ENCODE results near the gene SLC25A38.

The SLC25A38 gene

DNA sequence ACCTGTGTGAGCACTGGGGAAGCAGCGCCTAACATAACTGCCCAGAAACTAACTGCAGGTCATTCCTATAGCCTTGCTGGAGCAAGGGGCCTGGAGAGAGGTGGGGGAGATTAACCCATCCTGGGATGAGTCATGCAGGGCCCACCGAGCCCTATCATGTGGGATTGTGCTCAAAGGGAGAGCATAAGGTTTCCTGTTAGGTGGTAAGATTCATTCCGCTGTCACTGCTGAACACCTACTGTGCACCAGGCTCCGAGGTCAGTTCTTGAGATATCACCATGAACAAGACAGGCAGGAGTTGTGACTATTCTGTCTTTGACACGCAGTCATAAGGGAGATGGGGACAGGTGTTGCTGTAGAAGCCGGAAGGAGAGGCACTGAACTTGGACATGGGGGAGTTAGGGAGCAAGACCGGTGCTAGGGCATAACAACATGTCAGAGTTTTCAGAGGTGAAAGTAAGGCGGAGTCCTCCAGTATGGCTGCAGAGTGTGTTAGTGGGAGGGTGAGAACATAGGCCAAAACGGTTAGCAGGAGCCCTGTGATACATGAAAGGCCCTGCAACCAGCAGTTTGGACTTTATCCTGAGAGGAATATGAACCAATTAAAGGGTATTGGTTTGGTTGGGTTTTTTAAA lies 2.4 kb downstream of the SLC25A38 start:
- no peak overlapping the region for H3K4me3 ChIP-seq (ENCODE audit: low read depth, low read length)
- no peak for TF ChIP-seq CTCF (conservative IDR thresholded peaks at IDR 0.05; ENCODE audit: low read depth, low read length)
- no peak for DNase-seq (ENCODE audit: low read depth)

DNA sequence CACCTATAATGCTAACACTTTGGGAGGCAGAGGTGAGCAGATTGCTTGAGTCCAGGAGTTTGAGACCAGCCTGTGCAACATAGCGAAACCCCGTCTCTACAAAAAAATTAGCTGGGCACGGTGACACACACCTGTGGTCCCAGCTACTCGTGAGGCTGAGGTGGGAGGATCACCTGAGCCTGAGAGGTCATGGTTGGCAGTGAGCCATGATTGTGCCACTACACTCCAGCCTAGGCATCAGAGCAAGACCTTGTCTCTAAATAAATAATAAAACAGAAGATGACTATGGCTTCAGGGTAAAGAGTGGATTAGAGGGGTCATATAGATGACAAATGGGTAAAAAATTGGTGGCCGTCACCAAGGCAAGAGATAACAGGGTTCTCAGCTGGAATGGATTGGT lies 3.1 kb downstream of the SLC25A38 start:
- no peak overlapping the region for H3K4me3 ChIP-seq (ENCODE audit: low read depth, low read length)
- no peak for TF ChIP-seq CTCF (conservative IDR thresholded peaks at IDR 0.05; ENCODE audit: low read depth, low read length)
- no peak for DNase-seq (ENCODE audit: low read depth)

DNA sequence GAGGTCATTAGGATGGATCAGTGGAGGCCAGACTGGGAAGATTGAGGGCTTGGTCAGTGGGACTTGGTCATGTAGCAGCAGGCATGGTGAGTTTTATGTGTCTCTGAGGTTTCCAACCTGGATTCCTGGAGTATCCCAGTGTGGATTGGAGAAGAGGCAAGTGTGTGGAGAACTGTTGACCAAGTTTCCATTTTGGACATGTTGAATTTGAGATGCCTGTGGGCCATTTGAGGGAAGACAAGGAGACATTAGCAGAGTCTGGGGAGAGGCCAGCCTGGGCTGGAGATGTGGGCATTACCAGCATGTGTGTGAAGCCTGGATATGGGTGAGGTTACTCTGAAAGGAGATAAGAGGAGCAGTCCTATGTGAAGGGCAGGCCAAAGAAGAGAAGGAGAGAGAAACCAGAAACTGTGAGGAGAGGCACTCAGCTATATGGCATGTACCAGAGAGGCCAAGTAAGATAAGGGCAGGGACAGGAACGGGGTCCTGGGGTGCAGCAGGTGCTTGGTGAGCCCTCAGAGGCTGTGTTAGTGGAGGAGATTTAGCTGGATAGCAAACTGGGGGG lies 4.3 kb downstream of the SLC25A38 start:
- DNase-seq (ENCODE audit: low read depth) = no peak
- H3K4me3 ChIP-seq (ENCODE audit: low read depth, low read length) = no peak overlapping the region
- no peak for TF ChIP-seq CTCF (conservative IDR thresholded peaks at IDR 0.05; ENCODE audit: low read depth, low read length)

DNA sequence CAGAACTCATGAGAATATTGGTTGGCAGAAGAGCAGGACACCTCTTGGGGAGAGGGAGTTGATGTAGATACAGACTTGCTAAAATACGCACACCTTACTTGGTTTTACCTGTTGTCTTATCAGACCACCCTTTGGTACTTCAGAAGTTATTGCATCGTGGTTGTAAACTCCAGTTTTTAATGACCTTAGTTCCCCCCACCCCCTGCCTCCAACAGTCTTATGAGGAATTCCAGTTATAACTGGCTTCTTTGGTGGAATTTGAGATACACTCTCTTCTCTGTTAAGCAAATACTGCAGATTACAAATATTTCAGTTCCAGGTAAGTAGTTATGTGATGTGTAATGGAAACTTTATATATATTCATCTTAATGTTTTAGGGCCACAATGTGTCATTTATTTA lies 5.0 kb downstream of the SLC25A38 start:
- TF ChIP-seq CTCF (conservative IDR thresholded peaks at IDR 0.05; ENCODE audit: low read depth, low read length) = no peak
- no peak for DNase-seq (ENCODE audit: low read depth)
- no peak overlapping the region for H3K4me3 ChIP-seq (ENCODE audit: low read depth, low read length)

DNA sequence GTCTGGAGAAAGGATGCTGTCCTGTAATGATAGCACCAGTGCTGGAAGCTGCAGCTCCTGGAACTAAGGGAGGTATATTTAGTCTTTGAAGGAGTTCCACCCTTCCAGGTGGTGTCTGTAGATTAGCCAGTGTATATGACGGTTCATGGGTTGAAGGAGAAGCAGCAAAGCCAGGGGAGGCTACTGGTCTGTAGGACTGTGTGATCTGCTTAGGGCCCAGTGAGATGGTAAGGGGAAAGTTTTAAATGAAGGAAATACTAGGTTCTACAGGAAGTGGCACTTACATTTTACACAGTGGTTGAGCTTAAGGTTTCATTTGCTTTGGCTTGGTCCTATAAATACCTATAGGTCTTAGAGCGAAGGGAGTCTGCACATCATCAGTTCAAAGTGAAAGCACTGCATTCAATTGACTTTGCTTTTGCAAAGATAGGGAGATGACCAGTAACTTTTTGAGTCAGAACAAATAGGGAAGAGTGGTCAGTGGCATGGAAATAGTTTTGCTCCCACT lies 5.6 kb downstream of the SLC25A38 start:
- no peak for TF ChIP-seq CTCF (conservative IDR thresholded peaks at IDR 0.05; ENCODE audit: low read depth, low read length)
- no peak overlapping the region for H3K4me3 ChIP-seq (ENCODE audit: low read depth, low read length)
- no peak for DNase-seq (ENCODE audit: low read depth)

DNA sequence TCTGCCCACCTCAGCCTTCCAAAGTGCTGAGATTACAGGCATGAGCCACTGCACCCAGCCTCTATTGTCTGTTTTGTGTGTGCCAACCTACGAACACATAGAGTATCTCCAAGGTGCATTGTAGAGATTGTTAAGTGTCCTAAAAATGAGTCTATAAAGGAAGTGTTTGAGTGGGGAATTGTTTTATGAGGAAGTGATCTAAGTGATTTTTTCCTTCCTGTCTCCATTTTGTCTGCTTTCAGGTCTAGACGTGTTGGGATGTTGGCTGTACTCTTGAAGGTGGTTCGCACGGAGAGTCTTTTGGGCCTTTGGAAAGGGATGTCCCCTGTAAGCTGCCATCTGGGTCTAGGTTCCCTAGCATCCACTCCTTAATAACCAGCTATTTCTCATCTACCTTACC lies 7.0 kb downstream of the SLC25A38 start:
- DNase-seq (ENCODE audit: low read depth) = no peak
- H3K4me3 ChIP-seq (ENCODE audit: low read depth, low read length) = no peak overlapping the region
- TF ChIP-seq CTCF (conservative IDR thresholded peaks at IDR 0.05; ENCODE audit: low read depth, low read length) = no peak

DNA sequence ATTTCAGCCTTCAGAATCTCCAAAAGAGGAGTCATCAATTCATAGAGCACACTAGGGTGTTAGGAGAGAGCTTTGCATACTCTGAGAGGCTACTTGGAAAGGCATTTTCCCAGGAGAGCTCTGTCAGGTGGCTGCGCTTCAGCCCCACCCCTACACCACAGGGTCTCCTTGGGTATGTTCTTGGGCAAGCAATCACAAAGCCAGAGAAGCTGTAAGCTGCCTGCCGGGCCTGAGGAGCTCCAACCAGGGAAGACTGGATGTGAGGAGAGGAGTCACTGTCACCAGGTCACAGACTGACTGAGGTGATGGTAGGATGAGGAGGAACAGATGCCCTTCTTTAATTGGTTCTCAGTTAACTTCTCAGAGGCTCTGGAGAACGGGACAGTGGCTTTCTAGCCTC lies 13.5 kb downstream of the SLC25A38 start:
- no peak overlapping the region for H3K4me3 ChIP-seq (ENCODE audit: low read depth, low read length)
- DNase-seq (ENCODE audit: low read depth) = no peak
- no peak for TF ChIP-seq CTCF (conservative IDR thresholded peaks at IDR 0.05; ENCODE audit: low read depth, low read length)
